IMR-90 (cell line): ENCODE data around the gene ABCC4. TPM values are rescaled to one million over a fixed set of nuclear protein-coding genes. Genes with fewer than 3 reads are reported as not detected.

ENCODE experiments used
- ATAC-seq: fragments of 200-7000 bp; cut with Tn5 transposase; 2 replicates; pipeline ENCODE4 v1.9.1; 2020; ENCODE audit warnings: low read depth, mild to moderate bottlenecking, moderate library complexity
- BruUV-seq: library from RNA; stranded (reverse); fragments of 400-500 nt; replicated peaks from 2 replicates; lab custom pipeline; 2021; lab: Mats Ljungman, UMichigan
- CTCF ChIA-PET: fragments of 300-600 bp; formaldehyde crosslinking; extraction: SDS; loops from one replicate; lab custom pipeline; 2021; ENCODE audit warnings: antibody characterized with exemption; lab: Yijun Ruan, JAX
- POLR2A ChIA-PET: fragments of 300-600 bp; sonication (Branson Sonifier 250); formaldehyde crosslinking; loops from one replicate; lab custom pipeline; 2022; ENCODE audit warnings: antibody characterized with exemption; ENCODE audit not compliant: unreplicated experiment; lab: Charles Lee
- DNase-seq: peaks from one replicate; pipeline ENCODE4 v3.0.0; 2013
- H2AFZ ChIP-seq: replicated peaks from 2 replicates; pipeline ENCODE3; 2013; ENCODE audit warnings: low read length, mild to moderate bottlenecking; ENCODE audit not compliant: poor library complexity
- H2AK5ac ChIP-seq: 2 replicates; pipeline ENCODE4 v1.6.1; 2013; ENCODE audit warnings: low read depth, low read length, inconsistent platforms
- H2AK9ac ChIP-seq: replicated peaks from 2 replicates; pipeline ENCODE3; 2013; ENCODE audit warnings: mild to moderate bottlenecking, low read depth, low read length, moderate library complexity; ENCODE audit not compliant: poor library complexity
- H2BK120ac ChIP-seq: 2 replicates; pipeline ENCODE4 v1.6.1; 2013; ENCODE audit warnings: low read depth, low read length, inconsistent platforms
- H2BK15ac ChIP-seq: 3 replicates; pipeline ENCODE4 v1.6.1; 2013; ENCODE audit warnings: low read depth, low read length, inconsistent platforms
- H2BK20ac ChIP-seq: 2 replicates; pipeline ENCODE4 v1.6.1; 2013; ENCODE audit warnings: low read depth, mild to moderate bottlenecking, inconsistent platforms, low read length, moderate library complexity
- H2BK5ac ChIP-seq: 2 replicates; pipeline ENCODE4 v1.6.1; 2013; ENCODE audit warnings: mild to moderate bottlenecking, low read depth, low read length, inconsistent platforms; ENCODE audit not compliant: poor library complexity, severe bottlenecking
- H3K14ac ChIP-seq: replicated peaks from 2 replicates; pipeline ENCODE4 v1.6.1; 2013; ENCODE audit warnings: low read depth, low read length, inconsistent platforms
- H3K18ac ChIP-seq: 2 replicates; pipeline ENCODE4 v1.6.1; 2013; ENCODE audit warnings: low read depth, low read length, control low read depth
- H3K23ac ChIP-seq: 2 replicates; pipeline ENCODE4 v1.6.1; 2013; ENCODE audit warnings: low read depth, low read length, inconsistent platforms
- H3K27ac ChIP-seq: 2 replicates; pipeline ENCODE4 v1.5.1; 2013; ENCODE audit warnings: mild to moderate bottlenecking, control low read depth, low read length; ENCODE audit not compliant: insufficient read depth
- H3K27me3 ChIP-seq: 2 replicates; pipeline ENCODE4 v1.6.1; 2013; ENCODE audit warnings: low read length; ENCODE audit not compliant: control insufficient read depth, insufficient read depth
- H3K36me3 ChIP-seq: 2 replicates; pipeline ENCODE4 v1.6.1; 2013; ENCODE audit warnings: low read length, mixed read lengths; ENCODE audit not compliant: control insufficient read depth, insufficient read depth
- H3K4ac ChIP-seq: 2 replicates; pipeline ENCODE4 v1.6.1; 2013; ENCODE audit warnings: low read depth, low read length, inconsistent platforms
- H3K4me1 ChIP-seq: 2 replicates; pipeline ENCODE4 v1.6.1; 2013; ENCODE audit warnings: low read length, mixed read lengths; ENCODE audit not compliant: control insufficient read depth, insufficient read depth
- H3K4me2 ChIP-seq: 2 replicates; pipeline ENCODE4 v1.6.1; 2013; ENCODE audit warnings: low read depth, mild to moderate bottlenecking, control low read depth, low read length, moderate library complexity
- H3K4me3 ChIP-seq: 2 replicates; pipeline ENCODE4 v1.5.1; 2013; ENCODE audit warnings: low read depth, mild to moderate bottlenecking, control low read depth, low read length, moderate library complexity; ENCODE audit not compliant: insufficient read depth
- H3K56ac ChIP-seq: 2 replicates; pipeline ENCODE4 v1.6.1; 2013; ENCODE audit warnings: low read length, inconsistent platforms; ENCODE audit not compliant: insufficient read depth; ENCODE audit errors: extremely low read depth
- H3K79me1 ChIP-seq, 2 experiments: 2 replicates each; pipeline ENCODE4 v1.6.1; 2013; ENCODE audit warnings: low read length in 2 of 2, inconsistent platforms in 1 of 2, low read depth in 1 of 2
- H3K9ac ChIP-seq: 2 replicates; pipeline ENCODE4 v1.6.1; 2013; ENCODE audit warnings: low read depth, low read length, control low read depth
- H3K9me1 ChIP-seq: 2 replicates; pipeline ENCODE4 v1.6.1; 2013; ENCODE audit warnings: low read length, inconsistent platforms; ENCODE audit not compliant: insufficient read depth
- H3K9me3 ChIP-seq: 2 replicates; pipeline ENCODE4 v1.6.1; 2013; ENCODE audit warnings: low read length; ENCODE audit not compliant: control insufficient read depth, insufficient read depth
- H4K20me1 ChIP-seq: 2 replicates; pipeline ENCODE4 v1.6.1; 2013; ENCODE audit warnings: low read length, inconsistent platforms; ENCODE audit not compliant: insufficient read depth
- H4K5ac ChIP-seq: 2 replicates; pipeline ENCODE4 v1.6.1; 2013; ENCODE audit warnings: mild to moderate bottlenecking, low read depth, low read length, control low read depth
- H4K8ac ChIP-seq, 2 experiments: 2 replicates each; pipeline ENCODE4 v1.6.1; 2013; ENCODE audit warnings: low read depth in 2 of 2, low read length in 2 of 2, control low read depth in 1 of 2, inconsistent platforms in 1 of 2
- H4K91ac ChIP-seq: 2 replicates; pipeline ENCODE4 v1.6.1; 2013; ENCODE audit warnings: low read depth, low read length, inconsistent platforms; ENCODE audit not compliant: insufficient read depth
- BHLHE40 ChIP-seq: fragments of 150-350 bp; IDR thresholded peaks from 2 replicates; pipeline ENCODE4 v1.6.1; 2016; ENCODE audit warnings: mild to moderate bottlenecking, low read depth, low read length
- CHD1 ChIP-seq: IDR thresholded peaks from 2 replicates; pipeline ENCODE4 v1.6.1; 2012; ENCODE audit warnings: low read depth, low read length, improper control_type of control experiment
- FOS ChIP-seq: fragments of 150-350 bp; IDR thresholded peaks from 2 replicates; pipeline ENCODE4 v1.6.1; 2016; ENCODE audit warnings: low read depth, low read length
- MAFK ChIP-seq: IDR thresholded peaks from 2 replicates; pipeline ENCODE4 v1.6.1; 2012; ENCODE audit warnings: low read depth, low read length, improper control_type of control experiment
- MAZ ChIP-seq: IDR thresholded peaks from 2 replicates; pipeline ENCODE4 v1.6.1; 2012; ENCODE audit warnings: low read depth, mild to moderate bottlenecking, low read length, improper control_type of control experiment, moderate library complexity, borderline replicate concordance
- MXI1 ChIP-seq: IDR thresholded peaks from 2 replicates; pipeline ENCODE4 v1.6.1; 2012; ENCODE audit warnings: low read depth, mild to moderate bottlenecking, low read length, moderate library complexity, borderline replicate concordance
- NFE2L2 ChIP-seq: fragments of 150-350 bp; IDR thresholded peaks from 2 replicates; pipeline ENCODE4 v1.6.1; 2016; ENCODE audit warnings: low read depth, mild to moderate bottlenecking, low read length
- POLR2A ChIP-seq: IDR thresholded peaks from 2 replicates; pipeline ENCODE4 v1.6.1; 2012; ENCODE audit warnings: mild to moderate bottlenecking, low read depth, low read length
- RAD21 ChIP-seq: IDR thresholded peaks from 2 replicates; pipeline ENCODE4 v1.6.1; 2012; ENCODE audit warnings: low read length, improper control_type of control experiment
- RCOR1 ChIP-seq: IDR thresholded peaks from 2 replicates; pipeline ENCODE4 v1.6.1; 2012; ENCODE audit warnings: mild to moderate bottlenecking, low read length, improper control_type of control experiment; ENCODE audit not compliant: insufficient replicate concordance
- RFX5 ChIP-seq: IDR thresholded peaks from 2 replicates; pipeline ENCODE4 v1.8.0; 2012; ENCODE audit warnings: low read depth, mild to moderate bottlenecking, low read length, moderate library complexity
- SMC3 ChIP-seq: fragments of 150-350 bp; IDR thresholded peaks from 2 replicates; pipeline ENCODE4 v1.6.1; 2016; ENCODE audit warnings: low read depth, mild to moderate bottlenecking, antibody characterized with exemption, low read length, moderate library complexity
- WGBS, 2 experiments: methylation state at CpG; one replicate each; pipeline versions ENCODE4 v1.1.5 to v1.1.7; 2013; ENCODE audit warnings: missing lambda C conversion rate in 2 of 2; ENCODE audit not compliant: insufficient read length in 1 of 2; ENCODE audit errors: extremely low coverage in 2 of 2; 5-methylcytosine and 5-hydroxymethylcytosine counted together
- dilution Hi-C: fragments of 300-500 bp; cut with HindIII; formaldehyde crosslinking; loops from one replicate; pipeline ENCODE4 v1.14.3; 2018; ENCODE audit warnings: low sequenced_read_pairs; ENCODE audit not compliant: unreplicated experiment
- in situ Hi-C: fragments of 300-500 bp; cut with MboI; formaldehyde crosslinking; loops from 3 replicates; pipeline ENCODE4 v1.14.3; 2019; ENCODE audit warnings: low sequenced_read_pairs, inconsistent platforms, mixed read lengths
- intact Hi-C: fragments of 100-400 bp; cut with micrococcal nuclease; formaldehyde crosslinking; loops from 2 replicates; pipeline ENCODE4 v1.10.0; 2022
- polyA plus RNA-seq, 3 experiments: library from polyadenylated mRNA; depleted of rRNA; stranded (reverse); fragments of >200 nt; gene quantifications; 2 replicates each; pipeline ENCODE4 v1.2.3, GENCODE V29; 2012; ENCODE audit warnings: low replicate concordance in 1 of 3
- total RNA-seq: library from RNA; depleted of rRNA; stranded (reverse); fragments of >200 nt; gene quantifications from 2 replicates; pipeline ENCODE4 v1.2.3, GENCODE V29; 2012
- TF ChIP-seq, protein P1 (sequence below): conservative IDR thresholded peaks from 2 replicates; pipeline ENCODE4 v1.5.1; 2012; ENCODE audit warnings: mild to moderate bottlenecking, low read depth, low read length, improper control_type of control experiment
- TF ChIP-seq, protein P2 (sequence below): fragments of 150-350 bp; IDR thresholded peaks from 2 replicates; pipeline ENCODE4 v1.6.1; 2017; ENCODE audit warnings: mild to moderate bottlenecking, antibody characterized with exemption, low read length, low read depth
- TF ChIP-seq, protein P3 (sequence below): fragments of 150-350 bp; IDR thresholded peaks from 2 replicates; pipeline ENCODE4 v1.6.1; 2016; ENCODE audit warnings: low read depth, mild to moderate bottlenecking, low read length, moderate library complexity, borderline replicate concordance

The ABCC4 gene
- total and polyA plus RNA-seq, 2 of the 4 experiments (the other 2 are of a cell fraction), result 16.6 to 41.4 TPM

DNA sequence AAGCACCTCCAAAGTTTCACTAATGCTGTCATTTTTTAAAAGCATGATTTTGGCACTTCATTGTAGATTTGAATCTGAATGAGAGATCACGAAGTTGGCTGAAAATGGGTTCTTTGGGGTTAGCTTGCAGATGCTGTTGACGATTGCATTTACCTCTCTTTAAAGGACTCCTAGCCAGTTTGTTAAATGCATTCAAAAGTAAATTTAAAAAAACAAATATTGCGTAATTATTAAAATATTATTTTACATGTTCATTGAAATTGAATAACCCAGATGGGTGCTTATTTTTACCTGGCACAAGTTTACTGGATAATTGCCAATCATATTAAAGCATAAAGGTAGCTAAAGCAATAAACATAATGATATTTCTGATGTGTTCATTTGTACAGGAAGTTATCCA lies 172.2 kb downstream of the ABCC4 start:
- Histone ChIP-seq H4K8ac (no peak overlapping the region), H3K9me3 (no peaks in the 10 kb centered on the region), H4K20me1 (no peaks in the 10 kb centered on the region), H3K4ac (no peak overlapping the region), H2BK5ac (no peak overlapping the region), H2BK20ac (no peak overlapping the region), H2AK5ac (no peak overlapping the region), H3K4me1 (no peaks in the 10 kb centered on the region), H3K56ac (no peak overlapping the region), H3K18ac (no peak overlapping the region), H2BK120ac (no peak overlapping the region), H3K4me3 (no peak overlapping the region), H2AFZ (no peak overlapping the region), H3K23ac (no peak overlapping the region), H3K9ac (no peak overlapping the region), H3K27me3 (no peaks in the 10 kb centered on the region), H4K91ac (no peak overlapping the region), H3K36me3 (peaks cover 27% of the 10 kb centered on the region), H3K79me1 (peaks cover 3 to 23% of the 10 kb centered on the region in 2 experiments; a peak in 3 of 4 replicates), H3K9me1 (peaks cover 4% of the 10 kb centered on the region; the same call in 1 of the 2 replicates), H3K27ac (no peak overlapping the region), H2AK9ac (no peak overlapping the region), H3K4me2 (no peak overlapping the region), H2BK15ac (no peak overlapping the region), H4K5ac (no peak overlapping the region), H3K14ac (no peak overlapping the region)
- no peak for ATAC-seq
- ChIA-PET POLR2A (no interaction called here), CTCF (no interaction called here)
- intact Hi-C loops, result no loop called here
- no TSS peak for BruUV-seq
- DNase-seq, result no peak
- TF ChIP-seq SMC3 (no peak), MXI1 (no peak), RAD21 (no peak), MAZ (no peak), CHD1 (no peak), MAFK (no peak), RFX5 (no peak), BHLHE40 (no peak), FOS (no peak), NFE2L2 (no peak), RCOR1 (no peak), POLR2A (no peak)
- TF ChIP-seq, protein P1, sequence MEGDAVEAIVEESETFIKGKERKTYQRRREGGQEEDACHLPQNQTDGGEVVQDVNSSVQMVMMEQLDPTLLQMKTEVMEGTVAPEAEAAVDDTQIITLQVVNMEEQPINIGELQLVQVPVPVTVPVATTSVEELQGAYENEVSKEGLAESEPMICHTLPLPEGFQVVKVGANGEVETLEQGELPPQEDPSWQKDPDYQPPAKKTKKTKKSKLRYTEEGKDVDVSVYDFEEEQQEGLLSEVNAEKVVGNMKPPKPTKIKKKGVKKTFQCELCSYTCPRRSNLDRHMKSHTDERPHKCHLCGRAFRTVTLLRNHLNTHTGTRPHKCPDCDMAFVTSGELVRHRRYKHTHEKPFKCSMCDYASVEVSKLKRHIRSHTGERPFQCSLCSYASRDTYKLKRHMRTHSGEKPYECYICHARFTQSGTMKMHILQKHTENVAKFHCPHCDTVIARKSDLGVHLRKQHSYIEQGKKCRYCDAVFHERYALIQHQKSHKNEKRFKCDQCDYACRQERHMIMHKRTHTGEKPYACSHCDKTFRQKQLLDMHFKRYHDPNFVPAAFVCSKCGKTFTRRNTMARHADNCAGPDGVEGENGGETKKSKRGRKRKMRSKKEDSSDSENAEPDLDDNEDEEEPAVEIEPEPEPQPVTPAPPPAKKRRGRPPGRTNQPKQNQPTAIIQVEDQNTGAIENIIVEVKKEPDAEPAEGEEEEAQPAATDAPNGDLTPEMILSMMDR, result no peak
- TF ChIP-seq, protein P2, sequence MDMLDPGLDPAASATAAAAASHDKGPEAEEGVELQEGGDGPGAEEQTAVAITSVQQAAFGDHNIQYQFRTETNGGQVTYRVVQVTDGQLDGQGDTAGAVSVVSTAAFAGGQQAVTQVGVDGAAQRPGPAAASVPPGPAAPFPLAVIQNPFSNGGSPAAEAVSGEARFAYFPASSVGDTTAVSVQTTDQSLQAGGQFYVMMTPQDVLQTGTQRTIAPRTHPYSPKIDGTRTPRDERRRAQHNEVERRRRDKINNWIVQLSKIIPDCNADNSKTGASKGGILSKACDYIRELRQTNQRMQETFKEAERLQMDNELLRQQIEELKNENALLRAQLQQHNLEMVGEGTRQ, result no peak
- TF ChIP-seq, protein P3, sequence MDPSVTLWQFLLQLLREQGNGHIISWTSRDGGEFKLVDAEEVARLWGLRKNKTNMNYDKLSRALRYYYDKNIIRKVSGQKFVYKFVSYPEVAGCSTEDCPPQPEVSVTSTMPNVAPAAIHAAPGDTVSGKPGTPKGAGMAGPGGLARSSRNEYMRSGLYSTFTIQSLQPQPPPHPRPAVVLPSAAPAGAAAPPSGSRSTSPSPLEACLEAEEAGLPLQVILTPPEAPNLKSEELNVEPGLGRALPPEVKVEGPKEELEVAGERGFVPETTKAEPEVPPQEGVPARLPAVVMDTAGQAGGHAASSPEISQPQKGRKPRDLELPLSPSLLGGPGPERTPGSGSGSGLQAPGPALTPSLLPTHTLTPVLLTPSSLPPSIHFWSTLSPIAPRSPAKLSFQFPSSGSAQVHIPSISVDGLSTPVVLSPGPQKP, result no peak
- dilution Hi-C loops, result no loop called here
- no CpG with 5 or more reads among the region's 3 CpGs for WGBS, 2 experiments
- in situ Hi-C loops, result no loop called here
